BE2C (cell line): ENCODE data around the gene ZNF516.

ENCODE experiments used
- DNase-seq: peaks from one replicate; pipeline ENCODE4 v3.0.0-alpha.2; 2020
- H3K27me3 ChIP-seq: fragments of 250-450 bp; sonication (Bioruptor Pico); 2 replicates; pipeline ENCODE4 v1.5.1; 2020; ENCODE audit warnings: mild to moderate bottlenecking
- H3K36me3 ChIP-seq: fragments of 250-450 bp; sonication (Bioruptor Pico); 2 replicates; pipeline ENCODE4 v1.5.1; 2020; ENCODE audit warnings: mild to moderate bottlenecking
- H3K4me1 ChIP-seq: fragments of 250-450 bp; sonication (Bioruptor Pico); 2 replicates; pipeline ENCODE4 v1.5.1; 2020
- H3K4me3 ChIP-seq: 2 replicates; pipeline ENCODE4 v1.5.1; 2011; ENCODE audit warnings: low read depth, low read length
- H3K9me3 ChIP-seq: fragments of 250-450 bp; sonication (Bioruptor Pico); 2 replicates; pipeline ENCODE4 v1.5.1; 2020
- CTCF ChIP-seq: IDR thresholded peaks from 2 replicates; pipeline ENCODE4 v1.5.1; 2012; ENCODE audit warnings: mild to moderate bottlenecking, low read depth, low read length

ZNF516 gene

GRCh38 chr18:76384114-76384790 is 110.8 kb downstream of the ZNF516 start:
- TF ChIP-seq CTCF = no peak
- H3K4me3 ChIP-seq = no peak overlapping the region
- H3K4me1 ChIP-seq = no peaks in the 10 kb centered on the region
- no peaks in the 10 kb centered on the region for H3K27me3 ChIP-seq
- no peak for DNase-seq
- H3K36me3 ChIP-seq = no peaks in the 10 kb centered on the region
- no peaks in the 10 kb centered on the region for H3K9me3 ChIP-seq

DNA sequence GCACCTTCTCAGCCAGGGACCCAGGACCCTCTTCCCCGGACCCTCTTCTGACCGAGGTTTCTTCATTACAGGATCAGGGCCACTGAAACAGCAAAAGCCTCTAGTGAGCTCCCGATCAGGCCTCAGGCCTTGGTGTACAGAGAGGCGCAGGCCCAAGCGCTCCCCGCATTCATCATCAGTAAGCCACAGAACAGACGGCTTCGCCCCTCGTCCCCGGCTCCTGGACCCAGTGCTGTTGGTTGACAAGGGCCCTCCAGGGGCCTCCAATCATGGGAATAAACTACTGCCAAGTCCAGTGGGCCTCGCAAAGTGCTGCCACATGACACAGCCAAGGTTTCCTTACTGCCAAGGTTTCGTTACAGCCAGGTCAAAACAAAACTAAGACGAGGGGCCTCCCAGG is 111.4 kb downstream of the ZNF516 start:
- no peaks in the 10 kb centered on the region for H3K36me3 ChIP-seq
- H3K9me3 ChIP-seq = no peaks in the 10 kb centered on the region
- H3K4me1 ChIP-seq = no peaks in the 10 kb centered on the region
- no peak for DNase-seq
- H3K27me3 ChIP-seq = no peaks in the 10 kb centered on the region
- no peak overlapping the region for H3K4me3 ChIP-seq
- no peak for TF ChIP-seq CTCF

GRCh38 chr18:76382275-76382674 is 112.8 kb downstream of the ZNF516 start:
- no peak for TF ChIP-seq CTCF

GRCh38 chr18:76380791-76381405 is 114.1 kb downstream of the ZNF516 start:
- DNase-seq = no peak
- Histone ChIP-seq H3K36me3 (no peaks in the 10 kb centered on the region), H3K27me3 (no peaks in the 10 kb centered on the region), H3K4me1 (no peaks in the 10 kb centered on the region), H3K4me3 (no peak overlapping the region), H3K9me3 (no peaks in the 10 kb centered on the region)
- TF ChIP-seq CTCF = no peak

More at GRCh38 chr18:76382275-76382674, 112.8 kb downstream of the ZNF516 start:
- H3K4me1 ChIP-seq = no peaks in the 10 kb centered on the region
- no peak overlapping the region for H3K4me3 ChIP-seq
- no peaks in the 10 kb centered on the region for H3K27me3 ChIP-seq
- H3K36me3 ChIP-seq = no peaks in the 10 kb centered on the region
- DNase-seq = no peak
- H3K9me3 ChIP-seq = no peaks in the 10 kb centered on the region

DNA sequence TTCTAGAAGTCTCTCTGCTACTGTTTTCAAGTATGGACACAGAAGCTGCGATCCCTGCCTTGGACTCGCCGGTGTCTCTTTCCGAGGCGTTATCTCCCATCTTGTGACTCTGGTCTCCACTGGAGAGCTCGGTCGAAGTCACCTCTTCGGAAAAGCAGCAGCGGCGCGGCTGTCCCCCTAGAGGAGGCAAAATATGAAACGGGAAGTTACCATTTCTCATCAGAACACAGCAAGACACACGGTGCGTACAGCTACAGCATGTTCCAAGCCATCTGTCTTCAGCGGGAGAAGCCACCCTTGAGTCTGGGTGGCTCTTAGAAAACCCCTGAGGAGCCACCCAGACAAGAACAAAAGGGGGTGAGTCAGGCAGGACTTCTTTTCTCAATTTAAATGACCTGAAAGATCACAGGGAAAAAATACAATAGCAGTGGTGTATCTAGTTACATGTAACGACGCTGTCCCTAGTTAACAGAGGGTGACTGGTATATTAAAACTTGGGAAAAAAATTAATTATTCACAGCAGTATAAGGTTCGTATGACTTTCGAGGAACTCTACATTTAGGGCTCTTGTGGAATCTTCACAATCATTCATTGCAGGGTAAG is 114.8 kb downstream of the ZNF516 start:
- TF ChIP-seq CTCF = no peak
- DNase-seq = no peak

More for the DNA sequence above, 114.8 kb downstream of the ZNF516 start:
- Histone ChIP-seq H3K27me3 (no peaks in the 10 kb centered on the region), H3K4me1 (no peaks in the 10 kb centered on the region), H3K36me3 (no peaks in the 10 kb centered on the region), H3K9me3 (no peaks in the 10 kb centered on the region), H3K4me3 (no peak overlapping the region)
